ENCODE data around the gene GABARAP.

GABARAP gene

GRCh38 chr17:7260151-7260550 lies 17.9 kb upstream of the GABARAP start:
- no peak overlapping the region for H3K4me3 ChIP-seq (ENCODE audit: low read length)
- no peak for DNase-seq (ENCODE audit: low read depth)
- TF ChIP-seq, protein P1, sequence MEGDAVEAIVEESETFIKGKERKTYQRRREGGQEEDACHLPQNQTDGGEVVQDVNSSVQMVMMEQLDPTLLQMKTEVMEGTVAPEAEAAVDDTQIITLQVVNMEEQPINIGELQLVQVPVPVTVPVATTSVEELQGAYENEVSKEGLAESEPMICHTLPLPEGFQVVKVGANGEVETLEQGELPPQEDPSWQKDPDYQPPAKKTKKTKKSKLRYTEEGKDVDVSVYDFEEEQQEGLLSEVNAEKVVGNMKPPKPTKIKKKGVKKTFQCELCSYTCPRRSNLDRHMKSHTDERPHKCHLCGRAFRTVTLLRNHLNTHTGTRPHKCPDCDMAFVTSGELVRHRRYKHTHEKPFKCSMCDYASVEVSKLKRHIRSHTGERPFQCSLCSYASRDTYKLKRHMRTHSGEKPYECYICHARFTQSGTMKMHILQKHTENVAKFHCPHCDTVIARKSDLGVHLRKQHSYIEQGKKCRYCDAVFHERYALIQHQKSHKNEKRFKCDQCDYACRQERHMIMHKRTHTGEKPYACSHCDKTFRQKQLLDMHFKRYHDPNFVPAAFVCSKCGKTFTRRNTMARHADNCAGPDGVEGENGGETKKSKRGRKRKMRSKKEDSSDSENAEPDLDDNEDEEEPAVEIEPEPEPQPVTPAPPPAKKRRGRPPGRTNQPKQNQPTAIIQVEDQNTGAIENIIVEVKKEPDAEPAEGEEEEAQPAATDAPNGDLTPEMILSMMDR (conservative IDR thresholded peaks at IDR 0.05; ENCODE audit: low read length): no peak

DNA sequence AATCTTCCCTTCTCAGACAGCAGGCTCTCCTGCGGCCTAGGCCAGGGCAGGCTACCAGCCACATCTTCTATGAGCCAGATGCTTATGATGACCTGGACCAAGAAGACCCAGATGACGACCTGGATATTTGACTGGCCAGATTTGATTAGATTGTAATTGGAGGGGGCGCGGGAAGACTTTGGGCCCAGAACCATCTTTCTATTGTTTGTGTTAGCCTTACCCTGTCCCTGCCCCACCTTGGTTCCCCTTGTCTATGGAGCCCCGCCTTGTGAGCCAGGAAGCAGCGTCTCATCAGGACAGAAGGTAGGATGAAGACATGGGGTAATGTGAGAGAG lies 17.3 kb upstream of the GABARAP start:
- TF ChIP-seq, protein P1 (conservative IDR thresholded peaks at IDR 0.05; ENCODE audit: low read length): no peak
- no peak for DNase-seq (ENCODE audit: low read depth)
- H3K4me3 ChIP-seq (ENCODE audit: low read length): no peak overlapping the region

DNA sequence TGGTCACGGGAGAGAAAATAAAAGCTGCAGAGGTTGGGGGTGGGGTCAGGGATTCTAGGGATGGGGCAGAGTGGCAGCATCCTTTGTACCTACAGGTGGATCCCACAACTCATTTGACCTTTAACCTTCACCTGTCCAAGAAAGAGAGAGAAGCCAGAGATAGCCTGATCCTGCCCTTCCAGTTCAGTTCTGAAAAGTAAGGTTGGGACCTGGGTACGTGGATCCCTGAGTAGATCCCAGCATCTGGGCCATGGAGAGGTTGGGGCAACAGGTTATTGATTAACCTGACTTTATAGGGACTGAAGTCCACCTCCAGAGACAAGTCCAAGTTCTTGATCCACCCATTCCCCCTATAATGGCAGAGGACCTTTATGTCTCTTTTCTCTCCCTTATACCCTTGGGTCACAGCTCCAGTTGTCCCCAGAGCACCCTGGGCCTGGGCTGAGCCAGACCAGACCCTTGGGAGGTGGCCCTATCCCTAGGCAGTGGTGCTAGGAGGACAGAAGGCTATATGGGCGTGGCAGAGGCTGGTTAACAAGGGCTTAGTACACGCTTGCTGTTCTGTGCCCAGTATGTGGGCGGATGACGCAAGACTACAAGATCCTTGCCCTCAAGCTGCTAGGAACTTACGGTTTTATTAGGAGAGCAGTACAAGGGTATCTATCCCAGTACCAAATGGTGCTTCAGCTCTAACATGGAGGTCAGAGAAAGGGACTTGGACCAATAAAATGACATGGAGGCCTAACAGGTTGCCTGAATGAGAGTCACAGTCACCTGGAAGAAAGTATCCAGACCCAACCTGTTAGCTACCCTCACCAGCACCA lies 16.7 kb upstream of the GABARAP start:
- H3K4me3 ChIP-seq (ENCODE audit: low read length): no peak overlapping the region
- peak; percentile 66 for DNase-seq (ENCODE audit: low read depth)

DNA sequence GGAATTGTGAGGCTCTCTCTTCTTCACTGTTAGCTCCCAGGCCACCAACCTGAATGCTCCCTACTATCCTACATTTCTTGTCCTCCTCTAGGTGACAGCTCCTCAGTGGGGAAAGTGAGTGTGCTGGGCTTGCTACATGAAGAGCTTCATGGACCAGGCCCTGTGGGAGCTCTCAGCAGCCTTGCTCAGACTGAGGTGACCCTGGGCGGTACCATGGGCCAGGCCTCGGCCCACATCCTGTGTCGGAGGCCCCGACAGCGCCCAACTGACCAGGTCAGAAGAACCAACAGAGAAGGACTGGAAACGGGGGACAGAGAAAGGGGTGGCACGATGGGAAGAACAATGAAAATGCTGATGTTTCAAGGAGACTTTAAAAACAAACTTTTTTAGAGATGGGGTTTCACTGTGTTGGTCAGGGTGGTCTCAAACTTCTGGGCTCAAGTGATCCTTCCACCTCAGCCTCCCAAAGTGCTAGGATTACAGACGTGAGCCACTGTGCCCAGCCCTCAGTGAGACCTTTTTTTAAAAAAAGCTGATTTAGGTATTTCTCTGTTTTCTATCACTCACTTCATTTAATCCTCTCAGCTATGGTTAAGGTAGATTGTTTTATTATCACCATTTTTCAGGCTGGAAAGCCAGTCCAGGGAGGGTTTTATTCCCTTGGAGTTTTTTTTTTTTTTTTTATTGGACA lies 14.7 kb upstream of the GABARAP start:
- TF ChIP-seq, protein P1 (conservative IDR thresholded peaks at IDR 0.05; ENCODE audit: low read length): no peak
- H3K4me3 ChIP-seq (ENCODE audit: low read length): no peak overlapping the region
- no peak for DNase-seq (ENCODE audit: low read depth)

More for the DNA sequence above, 16.7 kb upstream of the GABARAP start:
- TF ChIP-seq, protein P1 (conservative IDR thresholded peaks at IDR 0.05; ENCODE audit: low read length): no peak

DNA sequence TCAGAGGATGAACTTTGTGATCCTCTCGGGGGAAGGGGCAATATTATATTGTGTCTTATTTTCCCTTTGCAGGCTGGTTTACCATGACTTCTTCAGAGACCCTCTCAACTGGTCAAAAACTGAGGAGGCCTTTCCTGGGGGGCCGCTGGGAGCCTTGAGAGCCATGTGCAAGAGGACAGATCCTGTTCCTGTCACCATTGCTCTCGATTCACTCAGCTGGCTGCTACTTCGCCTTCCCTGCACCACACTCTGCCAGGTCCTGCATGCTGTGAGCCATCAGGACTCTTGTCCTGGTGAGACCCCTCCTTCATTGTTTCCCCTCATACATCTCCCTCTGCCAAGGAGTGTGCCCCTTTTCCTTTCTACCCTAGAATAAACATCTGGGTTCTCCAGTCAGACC lies 12.3 kb upstream of the GABARAP start:
- H3K4me3 ChIP-seq (ENCODE audit: low read length): no peak overlapping the region
- DNase-seq (ENCODE audit: low read depth): no peak
- TF ChIP-seq, protein P1 (conservative IDR thresholded peaks at IDR 0.05; ENCODE audit: low read length): no peak

- TF ChIP-seq, protein P1 (conservative IDR thresholded peaks at IDR 0.05; ENCODE audit: low read length): no peak
- H3K4me3 ChIP-seq (ENCODE audit: low read length): peak overlapping the region; percentile 89
Measured at GRCh38 chr17:7253082-7253481, 10.8 kb upstream of the GABARAP start.

More at GRCh38 chr17:7253082-7253481, 10.8 kb upstream of the GABARAP start:
- no peak for DNase-seq (ENCODE audit: low read depth)
